Adipocyte (in vitro differentiated cells): ENCODE data around the gene NUBP2.

Experiments
- DNase-seq: peaks from one replicate; pipeline ENCODE4 v3.0.0-alpha.2; 2015; ENCODE audit warnings: low read depth
- H3K27me3 ChIP-seq: replicated peaks from 2 replicates; pipeline ENCODE4 v1.7.0; 2013; ENCODE audit warnings: mild to moderate bottlenecking, low read length, moderate library complexity; ENCODE audit not compliant: control insufficient read depth, insufficient read depth
- H3K36me3 ChIP-seq: 2 replicates; pipeline ENCODE4 v1.7.0; 2013; ENCODE audit warnings: low read length, mild to moderate bottlenecking, moderate library complexity; ENCODE audit not compliant: control insufficient read depth, insufficient read depth, severe bottlenecking
- H3K4me1 ChIP-seq: 2 replicates; pipeline ENCODE4 v1.7.0; 2013; ENCODE audit warnings: mild to moderate bottlenecking, low read length, moderate library complexity; ENCODE audit not compliant: control insufficient read depth, insufficient read depth
- H3K4me3 ChIP-seq: 2 replicates; pipeline ENCODE4 v1.7.0; 2013; ENCODE audit warnings: mild to moderate bottlenecking, low read length, moderate library complexity
- H3K9ac ChIP-seq: 2 replicates; pipeline ENCODE4 v1.7.0; 2013; ENCODE audit warnings: mild to moderate bottlenecking, low read length, moderate library complexity
- H3K9me3 ChIP-seq: 2 replicates; pipeline ENCODE4 v1.7.0; 2013; ENCODE audit warnings: mild to moderate bottlenecking, low read length, moderate library complexity; ENCODE audit not compliant: control insufficient read depth

Gene NUBP2

DNA sequence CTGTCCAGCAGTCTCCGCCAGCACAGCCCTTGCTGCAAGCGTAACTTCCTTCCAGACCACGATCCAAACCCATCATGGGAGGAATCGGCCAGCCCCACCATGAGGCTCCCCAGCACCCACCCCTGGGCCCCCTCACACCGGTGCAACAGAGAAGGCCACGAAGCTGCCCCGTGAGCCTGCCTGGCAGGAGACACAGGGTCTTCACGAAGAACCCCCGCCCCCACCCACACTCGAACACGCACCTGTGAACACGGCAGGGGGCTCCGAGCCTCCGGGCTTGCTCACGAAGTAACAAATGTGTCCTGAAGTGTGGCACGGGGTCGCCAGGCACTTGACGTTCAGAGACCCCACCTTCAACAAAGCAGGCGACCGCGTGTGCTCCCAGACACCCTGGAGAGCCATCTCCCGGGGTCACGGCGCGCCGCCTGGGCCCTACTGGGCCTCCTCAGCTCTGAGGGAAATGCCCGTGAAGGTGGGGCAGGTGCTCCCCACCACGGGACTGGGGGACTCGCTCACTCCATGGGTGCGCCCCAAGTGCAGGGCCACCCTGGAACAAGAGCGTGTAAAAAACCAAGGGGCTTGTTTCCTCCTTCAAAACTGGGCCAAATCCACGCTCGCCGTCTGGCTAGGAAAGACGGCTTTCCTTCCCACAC lies 36.2 kb downstream of the NUBP2 start:
- DNase-seq: no peak
- no peaks in the 10 kb centered on the region for H3K9me3 ChIP-seq
- H3K27me3 ChIP-seq: no peaks in the 10 kb centered on the region
- H3K4me1 ChIP-seq: peaks cover 3% of the 10 kb centered on the region
- no peak overlapping the region for H3K9ac ChIP-seq
- H3K4me3 ChIP-seq: no peak overlapping the region
- peaks cover 30% of the 10 kb centered on the region for H3K36me3 ChIP-seq

DNA sequence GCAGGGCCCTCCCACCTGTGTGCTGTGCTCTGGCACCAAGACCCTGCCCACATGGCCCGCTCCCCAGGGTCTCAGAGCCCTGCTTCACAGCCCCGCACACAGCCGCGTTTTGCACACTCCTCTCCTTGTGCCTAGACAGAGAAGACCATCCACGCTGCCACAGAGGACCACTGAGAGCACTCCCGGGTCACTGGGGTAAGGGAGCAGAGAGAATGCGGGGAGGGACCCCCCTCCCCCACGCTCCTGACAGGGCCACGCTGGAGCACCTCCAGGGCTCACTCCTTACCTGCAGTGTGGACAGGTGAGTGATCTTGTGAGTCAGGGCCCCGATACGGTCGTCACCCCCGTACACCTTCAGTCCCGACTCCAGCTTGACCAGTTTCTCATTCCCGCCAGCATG lies 36.9 kb downstream of the NUBP2 start:
- no peaks in the 10 kb centered on the region for H3K9me3 ChIP-seq
- no peak overlapping the region for H3K4me3 ChIP-seq
- H3K9ac ChIP-seq: no peak overlapping the region
- peaks cover 30% of the 10 kb centered on the region for H3K36me3 ChIP-seq
- DNase-seq: no peak
- no peaks in the 10 kb centered on the region for H3K27me3 ChIP-seq
- H3K4me1 ChIP-seq: peaks cover 3% of the 10 kb centered on the region

DNA sequence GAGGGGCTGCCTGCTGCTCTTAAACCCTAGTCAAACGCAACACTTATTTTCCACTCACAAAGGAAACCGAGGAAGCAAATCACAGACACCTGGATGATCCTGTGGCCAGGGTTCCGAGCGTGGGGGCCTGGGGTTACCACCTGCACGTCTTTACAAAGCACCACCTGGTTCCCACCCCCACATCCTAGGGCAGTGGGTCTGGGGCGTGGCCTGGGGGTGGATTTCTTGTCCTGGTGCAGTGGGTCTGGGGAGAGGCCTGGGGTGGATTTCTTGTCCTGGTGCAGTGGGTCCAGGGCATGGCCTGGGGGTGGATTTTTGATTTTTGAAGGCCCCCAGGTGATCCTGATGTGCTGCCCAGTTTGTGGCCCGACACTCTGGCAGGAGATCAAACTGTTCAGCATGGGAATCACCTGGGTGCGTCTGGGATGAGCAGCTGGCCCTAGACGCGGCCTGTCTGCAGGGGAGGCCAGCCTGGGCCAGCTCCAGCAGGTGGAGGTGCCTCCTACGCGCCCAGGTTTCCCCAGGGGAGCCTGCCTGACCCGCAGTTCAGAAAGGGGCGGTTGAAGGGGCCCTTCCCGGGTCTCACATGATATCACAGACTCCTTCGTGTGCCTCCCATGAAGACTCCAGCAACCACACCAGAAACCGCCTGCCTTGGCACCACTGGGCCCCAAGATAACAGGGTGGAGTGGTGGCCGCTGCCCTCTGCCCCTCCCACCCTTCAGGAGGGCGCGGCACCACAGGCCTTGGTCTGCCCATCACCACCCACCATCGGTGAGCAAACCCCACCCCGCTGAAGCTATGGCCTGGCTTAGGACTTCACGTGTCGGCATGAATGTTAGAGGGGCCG lies 37.6 kb downstream of the NUBP2 start:
- no peaks in the 10 kb centered on the region for H3K27me3 ChIP-seq
- no peaks in the 10 kb centered on the region for H3K9me3 ChIP-seq
- H3K36me3 ChIP-seq: peaks cover 29% of the 10 kb centered on the region
- H3K4me1 ChIP-seq: peaks cover 5% of the 10 kb centered on the region
- no peak overlapping the region for H3K9ac ChIP-seq
- DNase-seq: no peak
- H3K4me3 ChIP-seq: no peak overlapping the region

DNA sequence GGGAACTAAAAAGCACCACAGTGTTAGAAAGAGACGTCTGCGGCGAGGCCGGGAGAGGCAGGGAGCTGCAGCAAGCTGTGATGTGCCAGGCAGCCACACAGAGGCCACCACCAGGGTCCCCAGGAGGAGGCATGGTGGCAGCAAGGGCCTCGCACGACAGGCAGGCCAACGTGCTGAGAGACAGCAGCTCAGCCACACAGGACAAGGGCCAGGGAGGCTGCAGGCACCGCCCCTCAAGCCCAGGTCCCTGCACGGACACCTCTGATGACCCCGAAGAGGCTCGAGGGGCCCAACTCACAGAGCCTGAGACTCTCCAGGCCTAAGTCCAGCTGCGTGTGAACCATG lies 38.2 kb downstream of the NUBP2 start:
- Histone ChIP-seq H3K9ac (no peak overlapping the region), H3K36me3 (peaks cover 26% of the 10 kb centered on the region), H3K9me3 (no peaks in the 10 kb centered on the region), H3K4me1 (peaks cover 11% of the 10 kb centered on the region), H3K27me3 (no peaks in the 10 kb centered on the region), H3K4me3 (no peak overlapping the region)
- no peak for DNase-seq

DNA sequence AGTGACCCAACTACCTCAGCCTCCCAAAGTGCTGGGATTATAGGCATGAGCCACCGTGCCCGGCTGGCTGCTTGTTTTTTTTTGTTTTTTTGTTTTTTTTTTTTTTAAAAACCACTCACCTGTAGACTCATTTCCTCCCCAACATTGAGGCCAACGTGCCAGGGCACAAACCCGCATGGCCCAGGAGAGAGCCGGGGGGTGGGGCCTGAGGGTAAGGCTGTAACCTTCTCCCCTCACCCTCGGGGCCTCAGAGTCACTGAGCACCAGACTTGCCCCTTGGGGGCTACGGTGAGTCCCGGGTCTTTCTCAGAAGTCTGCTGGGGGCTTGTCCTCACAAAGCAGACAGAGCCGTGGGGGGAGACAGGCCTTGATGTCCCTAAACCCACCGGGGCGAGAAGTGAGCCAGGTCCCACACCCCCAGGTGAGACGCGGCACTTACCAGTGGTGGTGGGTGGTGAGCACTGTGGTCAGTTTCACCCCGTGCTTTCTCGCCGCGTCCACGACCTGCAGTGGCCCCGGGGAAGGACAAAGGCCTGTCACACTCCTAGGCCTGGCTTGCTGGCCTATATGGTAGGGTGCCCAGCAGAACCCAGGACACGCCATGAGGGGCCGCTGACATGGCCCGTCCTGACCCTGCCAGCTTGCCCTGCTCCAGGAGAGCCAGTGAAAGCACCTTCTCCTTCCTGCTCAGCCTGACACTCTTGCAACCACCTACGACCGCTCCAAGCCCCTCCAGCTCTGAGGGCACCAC lies 39.3 kb downstream of the NUBP2 start:
- no peak for DNase-seq
- Histone ChIP-seq H3K9me3 (no peaks in the 10 kb centered on the region), H3K4me1 (peaks cover 11% of the 10 kb centered on the region), H3K36me3 (peaks cover 19% of the 10 kb centered on the region), H3K9ac (no peak overlapping the region), H3K4me3 (no peak overlapping the region), H3K27me3 (no peaks in the 10 kb centered on the region)

DNA sequence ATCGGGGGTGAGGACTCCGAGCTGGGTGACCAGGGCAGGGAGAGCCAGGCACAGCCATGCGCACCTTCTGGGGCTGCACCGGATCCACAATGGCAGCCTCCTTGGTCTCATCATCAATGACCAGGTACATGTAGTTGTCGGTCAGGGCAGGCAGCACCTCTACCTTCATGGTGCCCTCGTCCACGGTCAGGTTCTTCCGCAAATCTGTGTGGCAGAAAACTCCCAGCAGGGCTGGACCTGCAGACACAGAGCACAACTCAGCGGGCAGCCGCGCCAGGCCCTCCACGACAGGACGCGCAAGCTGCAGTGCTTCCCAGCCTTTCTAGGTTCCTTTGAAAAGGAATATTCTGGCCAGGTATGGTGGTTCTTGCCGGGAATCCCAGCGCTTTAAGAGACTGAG lies 40.0 kb downstream of the NUBP2 start:
- Histone ChIP-seq H3K4me3 (no peak overlapping the region), H3K36me3 (peaks cover 19% of the 10 kb centered on the region), H3K4me1 (peaks cover 11% of the 10 kb centered on the region), H3K9me3 (no peaks in the 10 kb centered on the region), H3K9ac (no peak overlapping the region), H3K27me3 (no peaks in the 10 kb centered on the region)
- DNase-seq: no peak

DNA sequence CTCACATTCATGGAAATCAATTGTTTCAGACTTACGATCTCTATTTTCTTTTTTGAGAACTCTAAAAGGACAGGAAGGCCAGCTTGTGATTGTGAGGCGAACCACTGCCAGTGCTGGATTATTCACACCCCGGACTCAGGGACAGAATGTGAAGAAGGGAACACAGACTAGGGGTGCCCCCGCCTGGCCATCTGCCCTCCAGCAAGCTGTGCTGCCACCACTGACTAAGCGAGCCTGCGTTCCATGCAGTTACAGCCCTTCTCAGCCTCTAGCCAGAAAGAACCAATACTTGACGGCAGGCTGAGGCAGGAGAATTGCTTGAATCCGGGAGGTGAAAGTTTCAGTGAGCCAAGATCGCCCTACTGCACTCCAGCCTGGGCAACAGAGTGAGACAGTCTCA lies 41.1 kb downstream of the NUBP2 start:
- Histone ChIP-seq H3K27me3 (no peaks in the 10 kb centered on the region), H3K36me3 (peaks cover 19% of the 10 kb centered on the region), H3K9me3 (no peaks in the 10 kb centered on the region), H3K9ac (peak overlapping the region; percentile 34), H3K4me3 (no peak overlapping the region), H3K4me1 (peaks cover 18% of the 10 kb centered on the region)
- DNase-seq: peak; percentile 61

DNA sequence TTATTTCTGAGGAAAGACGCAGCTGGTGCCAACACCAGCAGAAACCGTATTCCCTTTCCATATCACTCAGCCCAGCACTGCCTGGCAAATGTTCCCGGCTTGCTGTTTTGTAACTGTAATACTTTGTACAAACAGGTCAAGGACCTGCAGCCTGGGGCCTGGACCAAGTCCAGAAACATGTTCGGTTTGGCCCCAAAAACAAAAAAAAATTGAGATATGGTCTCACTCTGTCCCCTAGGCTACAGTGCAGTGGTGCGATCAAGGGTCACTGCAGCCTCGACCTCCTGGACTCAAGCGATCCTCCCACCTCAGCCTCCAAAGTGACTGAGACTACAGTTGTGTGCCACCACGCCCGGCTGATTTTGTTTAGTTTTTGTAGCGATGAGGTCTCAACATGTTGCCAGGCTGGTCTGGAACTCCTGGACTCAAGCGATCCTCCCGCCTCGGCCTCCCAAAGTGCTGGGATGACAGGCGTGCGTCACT lies 42.7 kb downstream of the NUBP2 start:
- peaks cover 11% of the 10 kb centered on the region for H3K36me3 ChIP-seq

GRCh38 chr16:1825864-1826690 lies 43.3 kb downstream of the NUBP2 start:
- Histone ChIP-seq H3K4me3 (peak overlapping the region; percentile 98), H3K4me1 (peaks cover 27% of the 10 kb centered on the region), H3K36me3 (peaks cover 12% of the 10 kb centered on the region), H3K27me3 (no peaks in the 10 kb centered on the region), H3K9me3 (no peaks in the 10 kb centered on the region), H3K9ac (peak overlapping the region; percentile 93)
- DNase-seq: peak; percentile 80

More for the DNA sequence above, 42.7 kb downstream of the NUBP2 start:
- DNase-seq: no peak
- H3K4me1 ChIP-seq: peaks cover 27% of the 10 kb centered on the region
- peak overlapping the region; percentile 98 for H3K4me3 ChIP-seq
- no peaks in the 10 kb centered on the region for H3K27me3 ChIP-seq
- H3K9me3 ChIP-seq: no peaks in the 10 kb centered on the region
- H3K9ac ChIP-seq: peak overlapping the region; percentile 84

DNA sequence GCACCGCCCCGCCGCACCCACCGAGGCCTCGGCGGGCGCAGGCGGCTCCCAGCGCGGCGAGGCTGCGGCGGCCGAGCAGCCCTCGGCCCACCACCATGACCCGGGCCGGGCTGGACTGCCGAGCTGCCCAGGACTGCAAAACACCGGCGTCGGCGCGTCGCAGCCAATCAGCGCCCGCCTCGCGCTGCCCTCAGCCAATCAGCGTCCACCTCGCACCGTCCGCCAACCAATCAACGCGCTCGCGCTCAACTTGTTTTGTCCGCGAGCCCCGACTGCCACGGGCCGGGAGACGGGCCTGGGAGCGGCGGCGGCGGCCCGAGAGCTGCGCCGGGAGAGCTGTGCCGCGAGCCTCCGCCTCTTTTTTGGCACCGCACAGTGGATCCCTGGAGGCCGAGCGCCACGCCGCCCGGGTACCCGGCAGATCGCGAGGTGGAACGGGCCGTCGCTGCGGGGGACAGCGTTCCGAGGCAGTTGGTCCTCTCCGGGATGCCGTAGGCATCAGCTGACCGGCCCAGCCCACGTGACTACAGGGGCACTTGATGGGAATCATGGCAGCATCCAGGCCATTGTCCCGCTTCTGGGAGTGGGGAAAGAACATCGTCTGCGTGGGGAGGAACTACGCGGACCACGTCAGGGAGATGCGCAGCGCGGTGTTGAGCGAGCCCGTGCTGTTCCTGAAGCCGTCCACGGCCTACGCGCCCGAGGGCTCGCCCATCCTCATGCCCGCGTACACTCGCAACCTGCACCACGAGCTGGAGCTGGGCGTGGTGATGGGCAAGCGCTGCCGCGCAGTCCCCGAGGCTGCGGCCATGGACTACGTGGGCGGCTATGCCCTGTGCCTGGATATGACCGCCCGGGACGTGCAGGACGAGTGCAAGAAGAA lies 44.2 kb downstream of the NUBP2 start, which contains the start of the genes FAHD1 and HAGH:
TSS of gene FAHD1 (plus strand) at position 516 of the 883 bp plus-strand sequence. CDS start at position 549, 33 bp downstream.
TSS of gene HAGH (minus strand) at position 135 of the 883 bp plus-strand sequence. CDS start at position 97, 38 bp downstream.
- peak within 1 kb of the TSS; percentile 98 for H3K4me3 ChIP-seq
- peaks cover 27% of the 10 kb centered on the region for H3K4me1 ChIP-seq
- H3K9ac ChIP-seq: peak within 1 kb of the TSS; percentile 93
- H3K27me3 ChIP-seq: no peaks in the 10 kb centered on the region
- DNase-seq: peak; percentile 97
- no peaks in the 10 kb centered on the region for H3K9me3 ChIP-seq
- peaks cover 10% of the 10 kb centered on the region for H3K36me3 ChIP-seq
